Neural cell (in vitro differentiated cells): ENCODE measurements around the gene SHOX. TPM values are rescaled to one million over a fixed set of nuclear protein-coding genes. Genes with fewer than 3 reads are reported as not detected.
"Not testable (repeated sequence)": the region's sequence is repeated elsewhere in the genome, so short reads cannot be mapped to it uniquely, and the experiment has no call there.

Experiments used
- H2AFZ ChIP-seq: fragments of 200-600, 300-800 bp; sonication (generic), shearing (Covaris generic); 2 replicates; pipeline ENCODE4 v1.6.0; 2014; ENCODE audit warnings: low read depth, mild to moderate bottlenecking, antibody characterized with exemption, low read length, moderate library complexity
- H3F3A ChIP-seq: fragments of 200-600 bp; shearing (Covaris generic); 2 replicates; pipeline ENCODE4 v1.6.1; 2016; ENCODE audit warnings: mild to moderate bottlenecking, moderate library complexity, mixed read lengths, antibody characterized with exemption, low read length; ENCODE audit not compliant: insufficient read depth, poor library complexity, severe bottlenecking
- H3K27ac ChIP-seq: fragments of 200-600, 300-800 bp; sonication (generic), shearing (Covaris generic); 2 replicates; pipeline ENCODE4 v1.5.1; 2014; ENCODE audit warnings: mild to moderate bottlenecking, low read length, moderate library complexity
- H3K27me3 ChIP-seq: fragments of 300-800, 200-600 bp; sonication (generic), shearing (Covaris generic); 2 replicates; pipeline ENCODE4 v1.6.0; 2014; ENCODE audit warnings: mild to moderate bottlenecking, low read depth, low read length, moderate library complexity; ENCODE audit not compliant: insufficient read depth
- H3K36me3 ChIP-seq: fragments of 300-800, 200-600 bp; sonication (generic), shearing (Covaris generic); 2 replicates; pipeline ENCODE4 v1.5.1; 2014; ENCODE audit warnings: mild to moderate bottlenecking, antibody characterized with exemption, low read length, moderate library complexity; ENCODE audit not compliant: insufficient read depth
- H3K4me2 ChIP-seq: fragments of 300-800, 200-600 bp; sonication (generic), shearing (Covaris generic); 2 replicates; pipeline ENCODE4 v1.6.0; 2014; ENCODE audit warnings: mild to moderate bottlenecking, low read length
- H3K4me3 ChIP-seq: fragments of 300-800, 200-600 bp; sonication (generic), shearing (Covaris generic); 2 replicates; pipeline ENCODE4 v1.5.1; 2014; ENCODE audit warnings: mild to moderate bottlenecking, low read length, moderate library complexity
- H3K79me2 ChIP-seq: fragments of 200-600 bp; shearing (Covaris generic); replicated peaks from 2 replicates; pipeline ENCODE4 v1.6.0; 2014; ENCODE audit warnings: mild to moderate bottlenecking, low read length, moderate library complexity; ENCODE audit not compliant: insufficient read depth
- H3K9ac ChIP-seq: fragments of 300-800, 200-600 bp; sonication (generic), shearing (Covaris generic); 2 replicates; pipeline ENCODE4 v1.6.1; 2016; ENCODE audit warnings: mild to moderate bottlenecking, low read length, mixed read lengths
- H3K9me2 ChIP-seq: fragments of 200-600 bp; shearing (Covaris generic); 2 replicates; pipeline ENCODE4 v1.6.1; 2016; ENCODE audit warnings: mild to moderate bottlenecking, low read length, mixed read lengths; ENCODE audit not compliant: insufficient read depth
- H3K9me3 ChIP-seq: fragments of 200-600, 300-800 bp; sonication (generic), shearing (Covaris generic); 2 replicates; pipeline ENCODE4 v1.6.1; 2016; ENCODE audit warnings: mild to moderate bottlenecking, mixed run types, low read length, moderate library complexity, mixed read lengths
- H4K20me1 ChIP-seq: fragments of 200-600 bp; shearing (Covaris generic); 2 replicates; pipeline ENCODE4 v1.6.1; 2016; ENCODE audit warnings: mild to moderate bottlenecking, mixed run types; ENCODE audit not compliant: insufficient read depth
- EP300 ChIP-seq: fragments of 450-650 bp; conservative IDR thresholded peaks from 2 replicates; pipeline ENCODE4 v1.6.1; 2014; ENCODE audit warnings: antibody characterized with exemption, mild to moderate bottlenecking, moderate library complexity; ENCODE audit not compliant: poor library complexity, severe bottlenecking
- EZH2 ChIP-seq: fragments of 200-600, 300-800 bp; shearing (Covaris generic), sonication (generic); IDR thresholded peaks from 2 replicates; pipeline ENCODE4 v1.6.1; 2014; ENCODE audit warnings: antibody characterized with exemption, low read length, borderline replicate concordance, mild to moderate bottlenecking; ENCODE audit not compliant: insufficient read depth, poor library complexity, severe bottlenecking
- MXI1 ChIP-seq: fragments of 450-650 bp; conservative IDR thresholded peaks from 2 replicates; pipeline ENCODE4 v1.6.1; 2014; ENCODE audit warnings: antibody characterized with exemption, mild to moderate bottlenecking; ENCODE audit not compliant: poor library complexity, severe bottlenecking
- POLR2AphosphoS5 ChIP-seq: IDR thresholded peaks from 2 replicates; pipeline ENCODE4 v1.6.1; 2012
- RAD21 ChIP-seq: fragments of 450-650 bp; conservative IDR thresholded peaks from 2 replicates; pipeline ENCODE4 v1.6.1; 2014; ENCODE audit warnings: antibody characterized with exemption, mild to moderate bottlenecking, moderate library complexity
- REST ChIP-seq: IDR thresholded peaks from 2 replicates; pipeline ENCODE4 v1.6.1; 2012; ENCODE audit warnings: borderline replicate concordance
- SMC3 ChIP-seq: fragments of 450-650 bp; conservative IDR thresholded peaks from 2 replicates; pipeline ENCODE4 v1.6.1; 2014; ENCODE audit warnings: antibody characterized with exemption, mild to moderate bottlenecking, moderate library complexity; ENCODE audit not compliant: poor library complexity
- TAF1 ChIP-seq: IDR thresholded peaks from 2 replicates; pipeline ENCODE4 v1.6.1; 2012; ENCODE audit warnings: low read depth
- polyA plus RNA-seq: library from polyadenylated mRNA; depleted of rRNA; stranded (reverse); fragments of >200 nt; gene quantifications from 2 replicates; pipeline ENCODE4 v1.2.3, GENCODE V29; 2014
- TF ChIP-seq, protein P1 (sequence below): fragments of 450-650 bp; IDR thresholded peaks from 2 replicates; pipeline ENCODE4 v1.5.1; 2014; ENCODE audit warnings: antibody characterized with exemption, mild to moderate bottlenecking, moderate library complexity; ENCODE audit not compliant: poor library complexity, severe bottlenecking

Gene SHOX
- polyA plus RNA-seq, 1 donor from 2014 or later: not detected

- not testable (repeated sequence) for H3K9ac ChIP-seq, H4K20me1 ChIP-seq, H2AFZ ChIP-seq, H3K79me2 ChIP-seq, H3K4me3 ChIP-seq, H3K9me2 ChIP-seq, H3K27me3 ChIP-seq, H3F3A ChIP-seq, H3K4me2 ChIP-seq, H3K36me3 ChIP-seq, H3K27ac ChIP-seq, H3K9me3 ChIP-seq
Measured at GRCh38 chrX:608088-608487, 22.5 kb upstream of the SHOX start.

DNA sequence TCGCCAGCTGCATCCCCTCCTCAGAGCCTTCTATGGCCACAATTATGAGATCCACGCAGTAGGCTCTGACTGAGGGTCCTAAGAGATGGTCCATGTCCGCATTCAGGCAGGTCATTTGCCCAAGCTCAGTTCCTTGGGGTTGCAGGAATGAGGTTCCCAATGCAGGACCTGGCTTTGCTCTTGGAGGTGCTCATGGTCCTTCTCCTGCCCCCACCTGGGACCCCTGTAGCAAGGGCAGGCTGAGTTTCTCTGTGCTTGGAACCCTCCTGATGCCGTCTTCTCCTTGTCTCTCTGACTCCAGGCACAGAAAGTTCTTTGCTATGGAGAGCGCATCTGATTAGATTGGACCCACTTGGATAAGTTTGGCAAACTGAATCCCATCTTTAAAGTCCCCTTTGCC is 16.5 kb upstream of the SHOX start:
- peaks cover 29% of the 10 kb centered on the region for H3K27me3 ChIP-seq
- H3K4me2 ChIP-seq: no peak overlapping the region
- no peak overlapping the region for H3K9ac ChIP-seq
- no peaks in the 10 kb centered on the region for H3F3A ChIP-seq
- H3K9me3 ChIP-seq: peaks cover 4% of the 10 kb centered on the region
- H3K27ac ChIP-seq: no peak overlapping the region
- H4K20me1 ChIP-seq: no peaks in the 10 kb centered on the region
- H2AFZ ChIP-seq: no peak overlapping the region
- TF ChIP-seq RAD21 (no peak), TAF1 (no peak), EZH2 (no peak), POLR2AphosphoS5 (no peak), EP300 (no peak), MXI1 (no peak), SMC3 (no peak), REST (no peak)
- TF ChIP-seq, protein P1, sequence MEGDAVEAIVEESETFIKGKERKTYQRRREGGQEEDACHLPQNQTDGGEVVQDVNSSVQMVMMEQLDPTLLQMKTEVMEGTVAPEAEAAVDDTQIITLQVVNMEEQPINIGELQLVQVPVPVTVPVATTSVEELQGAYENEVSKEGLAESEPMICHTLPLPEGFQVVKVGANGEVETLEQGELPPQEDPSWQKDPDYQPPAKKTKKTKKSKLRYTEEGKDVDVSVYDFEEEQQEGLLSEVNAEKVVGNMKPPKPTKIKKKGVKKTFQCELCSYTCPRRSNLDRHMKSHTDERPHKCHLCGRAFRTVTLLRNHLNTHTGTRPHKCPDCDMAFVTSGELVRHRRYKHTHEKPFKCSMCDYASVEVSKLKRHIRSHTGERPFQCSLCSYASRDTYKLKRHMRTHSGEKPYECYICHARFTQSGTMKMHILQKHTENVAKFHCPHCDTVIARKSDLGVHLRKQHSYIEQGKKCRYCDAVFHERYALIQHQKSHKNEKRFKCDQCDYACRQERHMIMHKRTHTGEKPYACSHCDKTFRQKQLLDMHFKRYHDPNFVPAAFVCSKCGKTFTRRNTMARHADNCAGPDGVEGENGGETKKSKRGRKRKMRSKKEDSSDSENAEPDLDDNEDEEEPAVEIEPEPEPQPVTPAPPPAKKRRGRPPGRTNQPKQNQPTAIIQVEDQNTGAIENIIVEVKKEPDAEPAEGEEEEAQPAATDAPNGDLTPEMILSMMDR: no peak
- H3K79me2 ChIP-seq: no peaks in the 10 kb centered on the region
- H3K4me3 ChIP-seq: no peak overlapping the region
- H3K36me3 ChIP-seq: no peaks in the 10 kb centered on the region
- no peaks in the 10 kb centered on the region for H3K9me2 ChIP-seq

DNA sequence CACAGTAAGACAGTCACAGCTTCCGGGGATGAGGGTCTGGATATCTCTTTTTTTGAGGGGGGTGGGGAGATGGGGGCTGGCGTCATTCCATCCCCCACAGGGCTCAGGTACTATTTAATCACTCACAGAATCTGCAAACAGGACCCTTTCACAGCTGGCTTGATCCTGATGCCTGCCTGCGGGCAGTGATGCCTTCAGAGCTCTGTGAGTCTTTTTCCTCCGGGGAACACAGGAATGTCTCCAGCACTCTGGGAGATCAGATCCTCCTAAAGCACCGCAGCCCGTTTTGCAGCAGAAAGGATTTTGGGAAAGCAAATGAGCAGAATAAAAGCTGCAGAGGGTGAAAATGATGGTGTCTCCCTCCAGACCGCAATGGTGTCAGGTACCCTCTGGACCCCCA is 13.2 kb upstream of the SHOX start:
- Histone ChIP-seq H3K27me3 (peaks cover 58% of the 10 kb centered on the region), H3K9ac (no peak overlapping the region), H3K79me2 (no peaks in the 10 kb centered on the region), H3K36me3 (no peaks in the 10 kb centered on the region), H3K9me3 (no peaks in the 10 kb centered on the region), H2AFZ (no peak overlapping the region), H4K20me1 (no peaks in the 10 kb centered on the region), H3K4me2 (no peak overlapping the region), H3K4me3 (no peak overlapping the region), H3K9me2 (no peaks in the 10 kb centered on the region), H3F3A (no peaks in the 10 kb centered on the region), H3K27ac (no peak overlapping the region)
- TF ChIP-seq SMC3 (no peak), MXI1 (no peak), RAD21 (no peak), TAF1 (no peak), REST (no peak)
